HG03175 (cell line): Measurements from ENCODE around the gene SCN2B.

Experiments
- ATAC-seq: cut with Tn5 transposase; IDR thresholded peaks from one replicate; pipeline ENCODE4 v1.9.1; 2021; ENCODE audit warnings: mild to moderate bottlenecking, moderate library complexity; ENCODE audit not compliant: unreplicated experiment

The SCN2B gene

DNA sequence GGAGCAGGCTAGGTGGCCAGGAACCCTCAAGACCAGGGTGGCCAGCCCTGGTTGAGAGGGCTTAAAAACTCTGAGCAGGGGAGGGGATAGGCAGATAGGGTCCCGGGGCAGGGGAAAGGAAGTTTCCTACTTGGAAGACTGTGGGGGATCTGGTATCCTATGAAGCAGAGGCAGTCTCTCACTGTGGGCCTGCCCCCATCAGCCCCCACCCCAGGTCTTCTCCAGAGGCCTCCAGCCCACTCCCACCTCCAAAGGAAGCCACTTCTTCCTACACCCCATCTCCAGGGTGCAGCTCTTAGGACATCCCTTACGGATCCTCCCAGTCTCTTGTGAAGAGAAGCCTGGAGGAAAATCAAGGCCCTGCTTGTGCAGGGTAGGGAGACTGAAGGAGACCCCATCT lies 40.1 kb downstream of the SCN2B start:
- no peak for ATAC-seq

- no peak for ATAC-seq
Measured at GRCh38 chr11:118135796-118136165, 40.7 kb downstream of the SCN2B start.

DNA sequence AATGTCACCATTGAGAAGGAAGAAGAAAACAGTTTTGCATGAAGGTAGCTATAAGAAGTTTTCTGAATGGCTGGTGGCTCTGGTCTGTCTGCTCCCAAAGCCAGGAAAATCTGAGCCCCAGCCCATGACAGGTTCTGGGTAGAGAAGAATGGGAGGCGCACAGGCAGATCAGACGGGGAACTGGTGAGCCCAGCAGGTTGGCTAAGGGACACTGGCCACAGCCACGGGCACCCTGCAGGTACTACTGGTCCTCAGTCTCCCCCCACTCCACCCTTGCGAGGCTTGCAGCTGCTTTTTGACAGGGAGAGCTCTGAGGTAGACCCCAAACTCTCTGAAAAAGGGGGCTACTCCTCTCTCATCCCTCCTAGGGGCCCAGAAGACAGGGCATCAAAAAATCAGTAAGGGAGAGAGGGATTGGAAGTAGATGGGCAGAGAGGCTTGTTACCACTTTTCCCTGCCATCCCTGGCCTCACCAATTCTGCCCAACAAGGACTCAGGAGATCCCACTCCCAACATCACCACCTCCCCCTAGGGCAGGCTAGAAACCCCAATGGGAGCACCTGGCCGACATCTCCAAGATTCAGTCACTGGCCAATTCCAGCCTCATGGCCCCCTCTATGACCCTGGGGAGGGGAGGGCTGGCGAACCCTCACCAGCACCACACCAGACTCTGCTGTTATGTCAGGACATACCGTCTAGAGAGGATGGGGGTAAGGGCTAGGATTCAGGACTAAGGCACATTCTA lies 41.2 kb downstream of the SCN2B start:
- ATAC-seq = no peak

DNA sequence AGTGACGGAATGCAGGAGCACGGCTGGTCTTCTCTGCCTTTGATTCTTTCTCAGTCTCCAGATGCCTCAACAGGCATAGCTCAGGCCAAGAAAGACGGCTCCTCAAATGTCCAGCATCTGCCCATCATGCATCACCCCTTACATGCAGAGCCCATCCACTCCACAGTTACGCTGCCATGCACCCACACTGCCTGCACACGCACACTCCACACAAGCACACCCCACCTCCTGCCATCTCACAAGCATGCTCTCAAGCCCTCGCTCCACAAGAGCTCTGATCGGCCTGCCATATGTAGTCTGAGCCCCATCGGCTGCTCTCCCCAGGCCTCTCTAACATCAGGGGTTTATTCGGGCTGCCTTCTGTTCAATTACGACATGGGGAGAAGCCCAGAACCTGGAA lies 42.6 kb downstream of the SCN2B start:
- no peak for ATAC-seq

DNA sequence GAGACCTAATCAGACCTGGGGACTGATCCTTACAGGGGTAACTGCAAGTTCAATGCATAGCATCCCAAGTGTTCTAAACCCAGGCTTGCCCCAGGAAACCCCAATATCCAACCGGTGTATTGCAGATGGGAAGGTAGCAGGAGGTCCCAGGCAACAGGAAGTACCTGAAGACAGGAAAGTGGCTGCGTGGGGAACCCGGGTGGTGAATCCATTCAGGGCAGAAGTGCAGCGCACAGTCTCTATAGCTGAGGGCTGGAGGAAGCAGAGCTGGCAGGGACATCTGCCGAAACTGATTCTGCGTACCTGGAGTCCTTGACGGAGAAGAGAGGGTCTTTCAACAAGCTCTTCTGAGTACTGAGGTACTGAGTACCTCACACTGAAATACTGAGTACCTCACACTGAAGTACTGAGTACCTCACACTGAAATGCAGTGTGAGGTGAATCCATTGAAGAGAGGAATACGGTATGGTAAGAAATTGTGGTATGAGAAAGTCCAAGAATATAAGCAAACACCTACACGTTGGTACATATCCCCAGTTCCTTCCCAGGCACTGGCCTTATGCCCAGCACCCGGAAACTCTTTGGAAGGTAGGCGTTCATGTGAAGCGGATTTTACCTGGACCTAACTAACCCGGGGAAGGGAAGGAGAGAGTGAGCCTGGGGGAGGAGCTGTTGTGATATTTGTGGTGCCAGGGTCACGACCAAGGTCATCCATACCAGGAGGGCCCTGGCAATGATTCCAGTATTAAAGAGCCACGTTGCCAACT lies 43.9 kb downstream of the SCN2B start:
- ATAC-seq = no peak

- no peak for ATAC-seq
Measured at GRCh38 chr11:118129471-118130172, 46.8 kb downstream of the SCN2B start.

- no peak for ATAC-seq
Measured at GRCh38 chr11:118128721-118129470, 47.5 kb downstream of the SCN2B start.

GRCh38 chr11:118128310-118128709 lies 48.1 kb downstream of the SCN2B start:
- ATAC-seq = no peak

DNA sequence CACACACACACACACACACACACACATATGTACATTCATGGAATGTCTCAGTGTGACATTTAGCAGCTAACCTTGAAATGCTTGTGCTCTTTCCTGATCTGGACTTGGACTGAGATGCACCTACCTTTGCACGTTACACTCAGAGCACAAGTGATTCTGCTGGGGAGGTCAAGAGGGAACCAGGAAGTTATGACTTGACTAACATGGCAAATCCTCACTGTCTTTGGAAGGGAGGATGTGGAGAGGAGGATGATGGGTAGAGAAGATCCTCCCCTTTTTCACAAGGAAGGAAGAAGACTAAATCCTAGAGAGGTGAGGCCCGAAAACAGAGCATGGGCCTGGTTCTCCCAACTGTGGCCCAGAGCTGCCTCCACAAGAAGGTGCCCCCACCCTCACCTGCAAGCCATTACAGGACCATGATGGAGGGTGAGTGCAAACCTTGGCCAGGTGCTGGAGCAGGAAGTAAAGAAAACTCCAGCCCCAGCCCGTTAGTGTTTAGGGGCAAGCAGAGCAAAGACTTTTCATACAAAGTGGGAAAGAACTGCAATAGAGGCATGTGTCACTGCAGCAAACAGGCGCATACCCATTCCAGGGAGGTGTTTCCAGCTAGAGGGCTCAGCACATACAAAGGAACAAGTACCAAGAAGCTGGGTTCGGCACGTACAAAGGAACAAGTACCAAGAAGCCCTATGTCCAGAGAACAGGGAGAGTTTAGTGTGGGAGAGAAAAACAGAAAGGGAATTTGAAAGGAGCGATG lies 50.2 kb downstream of the SCN2B start:
- ATAC-seq = no peak

- ATAC-seq = no peak
Measured at GRCh38 chr11:118124929-118125535, 51.4 kb downstream of the SCN2B start.

GRCh38 chr11:118120793-118121192 lies 55.6 kb downstream of the SCN2B start:
- no peak for ATAC-seq

DNA sequence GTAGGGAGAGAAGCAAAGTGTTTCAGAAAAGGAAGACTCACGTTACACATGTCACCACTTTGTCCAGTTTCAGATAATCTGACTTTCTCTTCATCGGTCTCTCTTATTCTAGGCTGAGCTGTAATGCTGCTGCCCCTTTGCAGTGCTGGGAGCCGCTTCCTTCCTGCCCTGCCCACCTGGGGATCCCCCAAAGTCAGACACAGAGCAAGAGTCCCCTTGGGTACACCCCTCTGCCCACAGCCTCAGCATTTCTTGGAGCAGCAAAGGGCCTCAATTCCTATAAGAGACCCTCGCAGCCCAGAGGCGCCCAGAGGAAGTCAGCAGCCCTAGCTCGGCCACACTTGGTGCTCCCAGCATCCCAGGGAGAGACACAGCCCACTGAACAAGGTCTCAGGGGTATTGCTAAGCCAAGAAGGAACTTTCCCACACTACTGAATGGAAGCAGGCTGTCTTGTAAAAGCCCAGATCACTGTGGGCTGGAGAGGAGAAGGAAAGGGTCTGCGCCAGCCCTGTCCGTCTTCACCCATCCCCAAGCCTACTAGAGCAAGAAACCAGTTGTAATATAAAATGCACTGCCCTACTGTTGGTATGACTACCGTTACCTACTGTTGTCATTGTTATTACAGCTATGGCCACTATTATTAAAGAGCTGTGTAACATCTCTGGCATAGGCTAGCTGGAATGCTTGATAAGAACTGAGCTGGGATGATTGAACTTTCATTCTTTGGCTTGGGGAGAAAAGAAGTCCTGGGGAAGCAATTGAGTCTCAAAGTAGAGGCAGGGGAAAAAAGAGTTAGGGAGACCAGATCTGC lies 58.4 kb downstream of the SCN2B start:
- peak; percentile 49 for ATAC-seq

DNA sequence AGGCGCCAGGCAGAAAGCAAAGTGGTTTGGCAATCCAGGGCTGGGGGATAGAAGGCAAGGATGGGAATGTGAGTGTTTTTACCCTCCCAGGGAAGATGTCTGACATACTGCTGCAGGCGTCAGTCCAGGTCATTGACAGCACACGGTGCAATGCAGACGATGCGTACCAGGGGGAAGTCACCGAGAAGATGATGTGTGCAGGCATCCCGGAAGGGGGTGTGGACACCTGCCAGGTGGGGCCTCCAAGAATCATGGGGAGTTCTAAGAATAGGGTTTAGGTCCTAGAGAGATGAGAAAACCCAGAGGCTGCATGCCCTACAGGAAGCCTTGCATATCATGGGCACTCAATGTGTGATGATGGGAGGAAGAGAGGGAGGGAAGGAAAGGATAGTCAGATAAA lies 61.4 kb downstream of the SCN2B start:
- ATAC-seq = no peak

GRCh38 chr11:118114266-118114665 lies 62.2 kb downstream of the SCN2B start:
- no peak for ATAC-seq

DNA sequence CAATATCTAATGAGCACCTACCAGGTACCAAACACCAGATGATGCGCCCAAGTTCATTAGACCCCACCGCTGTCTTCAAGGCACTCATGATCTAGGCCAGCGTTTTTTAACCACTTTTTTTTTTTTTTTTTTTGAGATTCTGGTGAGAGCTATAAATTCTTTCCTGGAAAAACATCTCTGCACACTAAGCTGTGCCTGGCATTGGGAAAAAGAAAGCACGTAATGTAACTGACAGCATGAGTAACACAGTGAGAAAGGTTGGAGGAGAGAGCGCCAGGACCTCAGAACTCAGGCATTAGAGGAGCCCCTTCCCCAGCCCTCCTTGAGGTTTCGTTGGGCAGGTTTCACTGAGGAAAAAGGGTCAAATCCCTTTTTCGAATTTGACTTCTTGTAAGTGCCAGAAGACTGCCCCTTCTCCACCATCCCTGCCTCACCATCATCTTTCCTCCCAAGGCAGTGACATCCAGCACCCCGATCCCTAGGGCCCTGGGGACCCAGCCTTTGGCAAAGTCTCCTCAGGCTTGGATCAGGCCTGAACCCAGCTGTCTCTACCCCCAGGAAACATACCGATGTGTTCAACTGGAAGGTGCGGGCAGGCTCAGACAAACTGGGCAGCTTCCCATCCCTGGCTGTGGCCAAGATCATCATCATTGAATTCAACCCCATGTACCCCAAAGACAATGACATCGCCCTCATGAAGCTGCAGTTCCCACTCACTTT lies 63.6 kb downstream of the SCN2B start:
- ATAC-seq = no peak
